Measurements from ENCODE around the gene ATP2A2.

- no peak for TF ChIP-seq CTCF (IDR thresholded peaks at IDR 0.05)
- TF ChIP-seq POLR2A (IDR thresholded peaks at IDR 0.05) = no peak
These were observed 71.4 kb downstream of the ATP2A2 start for GRCh38 chr12:110352401-110352800.

All from body of pancreas (tissue), 4 donors.